Thoracic aorta (tissue), 2 donors: Measurements from ENCODE around the gene DENND2A. TPM values are rescaled to one million over a fixed set of nuclear protein-coding genes. Genes with fewer than 3 reads are reported as not detected.
"Not testable (repeated sequence)": the region's sequence is repeated elsewhere in the genome, so short reads cannot be mapped to it uniquely, and the experiment has no call there.

Source experiments
- ATAC-seq: fragments of 150-250 bp; one replicate; pipeline ENCODE4 v1.8.0; 2017; ENCODE audit warnings: low read depth; ENCODE audit not compliant: insufficient number of reproducible peaks, low FRiP score
- DNase-seq: peaks from one replicate; pipeline ENCODE4 v3.0.0-alpha.2; 2020; ENCODE audit warnings: low spot score
- H3K27ac ChIP-seq, 2 donors: fragments of 200-600 bp; sonication (generic); 1 replicate in 1 of 2; 2 replicates in 1 of 2; pipeline ENCODE4 v1.5.1; 2016; ENCODE audit warnings: mild to moderate bottlenecking in 2 of 2, moderate library complexity in 2 of 2
- H3K27me3 ChIP-seq: fragments of 200-600 bp; sonication (generic); replicated peaks from 2 replicates; pipeline ENCODE4 v1.6.0; 2016; ENCODE audit warnings: mild to moderate bottlenecking; ENCODE audit not compliant: insufficient read depth
- H3K36me3 ChIP-seq: fragments of 200-600 bp; sonication (generic); one replicate; pipeline ENCODE4 v1.5.1; 2016
- H3K4me1 ChIP-seq, 2 donors: fragments of 200-600 bp; sonication (generic); 1 replicate in 1 of 2; 2 replicates in 1 of 2; pipeline versions ENCODE4 v1.5.1 to v1.6.0; 2016; ENCODE audit warnings: low read depth in 2 of 2, mild to moderate bottlenecking in 1 of 2; ENCODE audit not compliant: control insufficient read depth in 1 of 2
- H3K4me3 ChIP-seq: fragments of 200-600 bp; sonication (generic); 2 replicates; pipeline ENCODE4 v1.5.1; 2016; ENCODE audit warnings: mild to moderate bottlenecking
- H3K9me3 ChIP-seq: fragments of 200-600 bp; sonication (generic); 2 replicates; pipeline ENCODE4 v1.5.1; 2016
- CTCF ChIP-seq: fragments of 200-600 bp; sonication (generic); IDR thresholded peaks from one replicate; pipeline ENCODE4 v1.5.1; 2019; ENCODE audit warnings: antibody characterized with exemption
- total RNA-seq, 2 donors: library from RNA; depleted of rRNA; stranded (reverse); fragments of >200 nt; gene quantifications; one replicate each; pipeline versions ENCODE4 v1.1.0 to v1.2.3, GENCODE V29; 2016

The DENND2A gene
- total RNA-seq, 2 donors from 2014 or later = 4.9 to 5.1 TPM

GRCh38 chr7:140672382-140673062 is 31.9 kb upstream of the DENND2A start, which contains the start of gene ADCK2:
TSS of gene ADCK2 (plus strand) at chr7:140672945. CDS start at chr7:140673331, 386 bp downstream.
- H3K27ac ChIP-seq = peak within 1 kb of the TSS; percentile 70 to 71
- no peak for TF ChIP-seq CTCF
- H3K27me3 ChIP-seq = no peaks in the 10 kb centered on the region
- H3K4me1 ChIP-seq = peaks cover 0 to 30% of the 10 kb centered on the region in 2 donors
- ATAC-seq (peak; percentile 52), DNase-seq (no peak)
- no peaks in the 10 kb centered on the region for H3K36me3 ChIP-seq
- no peaks in the 10 kb centered on the region for H3K9me3 ChIP-seq
- peak within 1 kb of the TSS; percentile 80 for H3K4me3 ChIP-seq

- TF ChIP-seq CTCF = no peak
- DNase-seq (no peak), ATAC-seq (no peak)
- no peak overlapping the region for H3K27ac ChIP-seq
- no peaks in the 10 kb centered on the region for H3K36me3 ChIP-seq
- no peaks in the 10 kb centered on the region for H3K27me3 ChIP-seq
- peaks cover 0 to 30% of the 10 kb centered on the region in 2 donors for H3K4me1 ChIP-seq
- peak overlapping the region; percentile 80 for H3K4me3 ChIP-seq
- H3K9me3 ChIP-seq = no peaks in the 10 kb centered on the region
These were observed 31.4 kb upstream of the DENND2A start for GRCh38 chr7:140671966-140672365.

- no peak for TF ChIP-seq CTCF
- H3K27ac ChIP-seq = no peak overlapping the region
- H3K36me3 ChIP-seq = no peaks in the 10 kb centered on the region
- DNase-seq = no peak
- H3K9me3 ChIP-seq = no peaks in the 10 kb centered on the region
- no peak for ATAC-seq
- H3K4me3 ChIP-seq = no peak overlapping the region
- H3K27me3 ChIP-seq = no peaks in the 10 kb centered on the region
- H3K4me1 ChIP-seq = peaks cover 0 to 26% of the 10 kb centered on the region in 2 donors
These were observed 29.8 kb upstream of the DENND2A start for GRCh38 chr7:140670343-140670935.

GRCh38 chr7:140669862-140670261 is 29.2 kb upstream of the DENND2A start:
- H3K4me3 ChIP-seq, H3K36me3 ChIP-seq, ATAC-seq, H3K27ac ChIP-seq, DNase-seq, H3K9me3 ChIP-seq, H3K27me3 ChIP-seq: not testable (repeated sequence)
- H3K4me1 ChIP-seq = peaks cover 0 to 20% of the 10 kb centered on the region in 2 donors

- DNase-seq = no peak
- Histone ChIP-seq H3K9me3 (no peaks in the 10 kb centered on the region), H3K36me3 (no peaks in the 10 kb centered on the region), H3K27ac (no peak overlapping the region), H3K4me1 (peaks cover 0 to 15% of the 10 kb centered on the region in 2 donors), H3K4me3 (no peak overlapping the region), H3K27me3 (no peaks in the 10 kb centered on the region)
- ATAC-seq = no peak
- TF ChIP-seq CTCF = no peak
These were observed 28.7 kb upstream of the DENND2A start for GRCh38 chr7:140669352-140669751.
